ENCODE measurements around the gene MAGI1.

GRCh38 chr3:65837604-65838003, 201.1 kb downstream of the MAGI1 start:
- TF ChIP-seq CTCF (IDR thresholded peaks at IDR 0.05) (no peak), POLR2A (IDR thresholded peaks at IDR 0.05) (no peak)
